ENCODE results near the gene AMN. TPM values are rescaled to one million over a fixed set of nuclear protein-coding genes. Genes with fewer than 3 reads are reported as not detected.

The AMN gene
- total RNA-seq, 6 experiments from 2014 or later = 7.1 to 69.1 (median 28.6) TPM

GRCh38 chr14:102951034-102951433, 28.6 kb downstream of the AMN start:
- no peak overlapping the region for H3K27ac ChIP-seq
- intact Hi-C loops (cut with DNase I) = no loop called here
- ATAC-seq = no peak
- no peak overlapping the region for H3K4me3 ChIP-seq
- peaks cover 0 to 10% (median 1%) of the 10 kb centered on the region in 4 donors for H3K4me1 ChIP-seq
- H3K9me3 ChIP-seq = no peaks in the 10 kb centered on the region
- 72% methylated on average over 4 of the region's 10 CpGs for WGBS (ENCODE audit: insufficient coverage, low coverage, low lambda C conversion rate, missing lambda C conversion rate)
- no peaks in the 10 kb centered on the region for H3K27me3 ChIP-seq
- H3K36me3 ChIP-seq = peaks cover 9 to 80% (median 41%) of the 10 kb centered on the region in 4 donors
- no peak for DNase-seq
- TF ChIP-seq POLR2A (IDR thresholded peaks at IDR 0.05) (no peak), CTCF (IDR thresholded peaks at IDR 0.05) (no peak)

DNA sequence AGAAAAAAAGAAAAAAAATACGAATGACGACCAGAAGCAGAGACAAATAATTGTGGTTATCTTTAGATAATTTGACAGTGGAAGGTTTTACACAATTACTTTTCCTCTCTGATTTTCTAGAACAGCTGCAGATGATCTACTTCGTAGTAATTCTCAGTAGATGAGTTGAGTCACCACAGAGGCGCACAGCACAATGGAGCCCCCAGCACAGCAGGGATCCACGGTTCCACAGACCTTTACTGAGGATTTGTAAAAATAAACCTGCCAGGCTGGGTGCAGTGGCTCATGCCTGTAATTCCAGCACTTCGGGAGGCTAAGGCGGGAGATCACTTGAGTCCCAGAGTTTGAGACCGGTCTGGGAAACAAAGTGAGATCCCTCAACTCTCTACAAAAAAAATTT, 29.3 kb downstream of the AMN start:
- DNase-seq (no peak), ATAC-seq (no peak)
- Histone ChIP-seq H3K4me3 (no peak overlapping the region), H3K36me3 (peaks cover 4 to 80% (median 38%) of the 10 kb centered on the region in 4 donors), H3K27ac (no peak overlapping the region), H3K4me1 (peaks cover 0 to 10% (median 1%) of the 10 kb centered on the region in 4 donors), H3K9me3 (no peaks in the 10 kb centered on the region), H3K27me3 (no peaks in the 10 kb centered on the region)
- no peak for TF ChIP-seq CTCF (IDR thresholded peaks at IDR 0.05)
- TF ChIP-seq POLR2A (IDR thresholded peaks at IDR 0.05) = no peak
- WGBS (ENCODE audit: insufficient coverage, low coverage, low lambda C conversion rate, missing lambda C conversion rate) = 80% methylated on average over 6 of the region's 8 CpGs
- intact Hi-C loops (cut with DNase I) = no loop called here

- Histone ChIP-seq H3K27me3 (no peaks in the 10 kb centered on the region), H3K9me3 (no peaks in the 10 kb centered on the region), H3K36me3 (peaks cover 3 to 80% (median 38%) of the 10 kb centered on the region in 4 donors), H3K4me1 (peaks cover 0 to 10% (median 1%) of the 10 kb centered on the region in 4 donors), H3K27ac (no peak overlapping the region), H3K4me3 (no peak overlapping the region)
- no CpG with 5 or more reads among the region's 6 CpGs for WGBS (ENCODE audit: insufficient coverage, low coverage, low lambda C conversion rate, missing lambda C conversion rate)
- intact Hi-C loops (cut with DNase I) = no loop called here
- ATAC-seq = no peak
- TF ChIP-seq POLR2A (IDR thresholded peaks at IDR 0.05) = no peak
- no peak for TF ChIP-seq CTCF (IDR thresholded peaks at IDR 0.05)
- DNase-seq = no peak
Measured at GRCh38 chr14:102952276-102952675, 29.8 kb downstream of the AMN start.

- Histone ChIP-seq H3K27me3 (no peaks in the 10 kb centered on the region), H3K4me1 (peaks cover 0 to 10% (median 1%) of the 10 kb centered on the region in 4 donors), H3K9me3 (no peaks in the 10 kb centered on the region), H3K27ac (no peak overlapping the region), H3K4me3 (no peak overlapping the region), H3K36me3 (peaks cover 0 to 83% (median 38%) of the 10 kb centered on the region in 4 donors)
- no peak for TF ChIP-seq CTCF (IDR thresholded peaks at IDR 0.05)
- TF ChIP-seq POLR2A (IDR thresholded peaks at IDR 0.05) = no peak
- ATAC-seq (no peak), DNase-seq (no peak)
- 80% methylated on average over 8 of the region's 15 CpGs for WGBS (ENCODE audit: insufficient coverage, low coverage, low lambda C conversion rate, missing lambda C conversion rate)
- intact Hi-C loops (cut with DNase I) = no loop called here
Measured at GRCh38 chr14:102953100-102953499, 30.6 kb downstream of the AMN start.
